Ascending aorta (tissue), 2 donors: Measurements from ENCODE around the gene PID1. TPM values are rescaled to one million over a fixed set of nuclear protein-coding genes. Genes with fewer than 3 reads are reported as not detected.

Experiments
- DNase-seq, 2 donors: peaks; one replicate each; pipeline ENCODE4 v3.0.0-alpha.2; 2019; ENCODE audit warnings: low spot score in 2 of 2
- H3K27ac ChIP-seq, 2 donors: fragments of 200-600 bp; sonication (generic); one replicate each; pipeline ENCODE4 v1.5.1; 2016 to 2017; ENCODE audit warnings: mild to moderate bottlenecking in 1 of 2
- H3K27me3 ChIP-seq: fragments of 200-600 bp; sonication (generic); one replicate; pipeline ENCODE4 v1.5.1; 2017
- H3K36me3 ChIP-seq, 2 donors: fragments of 200-600 bp; sonication (generic); one replicate each; pipeline ENCODE4 v1.5.1; 2016
- H3K4me1 ChIP-seq, 2 donors: fragments of 200-600 bp; sonication (generic); one replicate each; pipeline ENCODE4 v1.5.1; 2016 to 2017; ENCODE audit warnings: mild to moderate bottlenecking in 1 of 2
- H3K4me3 ChIP-seq, 2 donors: fragments of 200-600 bp; sonication (generic); one replicate each; pipeline ENCODE4 v1.5.1; 2016 to 2017; ENCODE audit warnings: mild to moderate bottlenecking in 1 of 2
- H3K9me3 ChIP-seq, 2 donors: fragments of 200-600 bp; sonication (generic); one replicate each; pipeline ENCODE4 v1.5.1; 2016
- CTCF ChIP-seq, 3 experiments: fragments of 200-600 bp in 2 of 3; fragments of 450-650 bp in 1 of 3; sonication (generic) in 2 of 3; IDR thresholded peaks; one replicate each; pipeline ENCODE4 v1.5.1; 2016 to 2019; ENCODE audit warnings: antibody characterized with exemption in 3 of 3, mild to moderate bottlenecking in 1 of 3, moderate library complexity in 1 of 3
- intact Hi-C: fragments of 100-400 bp; cut with DNase I; formaldehyde crosslinking; loops from one replicate; pipeline ENCODE4 v1.15.1; 2023
- total RNA-seq: library from RNA; depleted of rRNA; stranded (reverse); fragments of >200 nt; gene quantifications from one replicate; pipeline ENCODE4 v1.1.0, GENCODE V29; 2016

Gene PID1
- total RNA-seq, 1 donor from 2014 or later: 38.4 TPM

DNA sequence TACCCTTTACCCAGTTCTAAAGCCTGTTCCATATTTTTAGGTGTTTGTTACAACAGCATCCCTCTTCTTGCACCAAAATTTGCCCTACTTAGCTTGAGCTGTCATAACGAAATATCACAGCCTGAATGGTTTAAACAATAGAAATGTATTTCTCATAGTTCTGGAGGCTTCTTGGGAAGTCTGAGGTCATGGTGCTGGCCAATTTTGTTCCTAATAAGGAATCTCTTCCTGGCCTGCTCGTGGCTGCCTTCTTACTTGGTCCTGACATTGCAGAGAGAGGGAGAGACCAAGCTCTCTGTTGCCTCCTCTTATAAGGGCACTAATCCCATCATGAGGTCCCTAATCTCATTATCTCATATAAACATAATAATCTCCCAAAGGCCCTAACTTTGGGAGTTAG is 267.8 kb downstream of the PID1 start:
- H3K27ac ChIP-seq: no peak overlapping the region
- no peaks in the 10 kb centered on the region for H3K36me3 ChIP-seq
- intact Hi-C loops: no loop called here
- H3K4me3 ChIP-seq: no peak overlapping the region
- H3K9me3 ChIP-seq: no peaks in the 10 kb centered on the region
- no peak for DNase-seq
- H3K27me3 ChIP-seq: no peaks in the 10 kb centered on the region
- no peak for TF ChIP-seq CTCF (IDR thresholded peaks at IDR 0.05)
- H3K4me1 ChIP-seq: no peaks in the 10 kb centered on the region

GRCh38 chr2:229001196-229001595 is 269.9 kb downstream of the PID1 start:
- no peak for DNase-seq
- no peaks in the 10 kb centered on the region for H3K27me3 ChIP-seq
- no peaks in the 10 kb centered on the region for H3K4me1 ChIP-seq
- no peak overlapping the region for H3K4me3 ChIP-seq
- no peaks in the 10 kb centered on the region for H3K36me3 ChIP-seq
- intact Hi-C loops: no loop called here
- no peaks in the 10 kb centered on the region for H3K9me3 ChIP-seq
- TF ChIP-seq CTCF (IDR thresholded peaks at IDR 0.05): no peak
- no peak overlapping the region for H3K27ac ChIP-seq

DNA sequence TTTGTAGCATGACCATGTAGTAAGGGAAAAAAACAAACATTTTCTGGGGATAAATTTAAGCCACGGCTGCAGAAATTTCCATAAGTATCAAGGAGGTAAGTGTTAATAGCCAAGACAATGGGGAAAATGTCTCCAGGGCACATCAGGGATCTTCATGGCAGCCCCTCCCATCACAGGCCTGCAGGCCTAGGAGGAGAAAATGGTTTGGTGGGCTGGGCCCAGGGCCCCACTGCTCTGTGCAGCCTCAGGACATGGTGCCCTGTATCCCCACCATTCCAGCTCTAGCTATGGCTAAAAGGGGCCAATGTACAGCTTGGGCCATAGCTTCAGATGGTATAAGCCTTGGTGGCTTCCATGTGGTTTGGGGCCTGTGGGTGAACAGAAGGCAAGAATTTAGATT is 271.8 kb downstream of the PID1 start:
- Histone ChIP-seq H3K36me3 (no peaks in the 10 kb centered on the region), H3K27me3 (no peaks in the 10 kb centered on the region), H3K27ac (no peak overlapping the region), H3K4me1 (no peaks in the 10 kb centered on the region), H3K9me3 (no peaks in the 10 kb centered on the region), H3K4me3 (no peak overlapping the region)
- no peak for TF ChIP-seq CTCF (IDR thresholded peaks at IDR 0.05)
- intact Hi-C loops: no loop called here
- no peak for DNase-seq

GRCh38 chr2:228988786-228989185 is 282.3 kb downstream of the PID1 start:
- no peaks in the 10 kb centered on the region for H3K9me3 ChIP-seq
- intact Hi-C loops: no loop called here
- H3K36me3 ChIP-seq: no peaks in the 10 kb centered on the region
- no peaks in the 10 kb centered on the region for H3K4me1 ChIP-seq
- H3K27me3 ChIP-seq: no peaks in the 10 kb centered on the region
- no peak for DNase-seq
- TF ChIP-seq CTCF (IDR thresholded peaks at IDR 0.05): no peak
- no peak overlapping the region for H3K27ac ChIP-seq
- no peak overlapping the region for H3K4me3 ChIP-seq

DNA sequence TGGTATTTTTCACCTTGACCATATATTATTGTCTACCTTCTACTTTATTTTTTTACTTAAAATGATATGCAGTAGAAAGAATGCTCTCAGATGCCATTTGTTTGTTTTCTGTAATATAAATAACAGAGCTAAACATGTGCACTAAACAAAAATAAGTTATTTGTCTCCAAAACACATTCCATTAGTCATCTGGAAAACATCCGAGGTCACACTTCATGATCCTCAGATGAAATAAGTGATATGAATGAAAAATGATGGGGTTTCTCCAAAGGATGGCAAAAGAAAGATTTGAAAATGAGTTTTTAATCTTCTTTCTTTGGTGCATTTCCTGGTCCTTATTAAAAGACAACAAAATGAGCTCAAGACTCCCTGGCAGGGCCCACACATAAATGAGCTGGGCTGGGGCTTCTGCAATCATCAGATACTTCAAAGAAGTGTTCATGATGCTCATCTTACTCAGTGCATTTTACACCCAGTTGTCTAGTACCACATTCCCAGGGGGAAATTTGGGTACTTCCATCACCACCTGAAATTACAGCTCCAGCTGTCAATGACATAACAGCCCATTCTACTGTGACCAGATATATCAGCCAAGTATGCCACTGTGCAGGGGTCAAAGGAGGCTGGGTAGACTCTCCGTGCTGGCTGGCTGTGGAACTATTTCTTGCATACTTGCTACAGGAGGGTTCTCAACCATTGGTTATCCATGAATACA is 283.5 kb downstream of the PID1 start:
- H3K27ac ChIP-seq: no peak overlapping the region
- H3K4me1 ChIP-seq: no peaks in the 10 kb centered on the region
- no peak for TF ChIP-seq CTCF (IDR thresholded peaks at IDR 0.05)
- no peaks in the 10 kb centered on the region for H3K36me3 ChIP-seq
- no peak overlapping the region for H3K4me3 ChIP-seq
- intact Hi-C loops: no loop called here
- H3K9me3 ChIP-seq: no peaks in the 10 kb centered on the region
- H3K27me3 ChIP-seq: no peaks in the 10 kb centered on the region
- no peak for DNase-seq

GRCh38 chr2:228986961-228987360 is 284.1 kb downstream of the PID1 start:
- H3K4me3 ChIP-seq: no peak overlapping the region

More at GRCh38 chr2:228986961-228987360, 284.1 kb downstream of the PID1 start:
- no peak for TF ChIP-seq CTCF (IDR thresholded peaks at IDR 0.05)
- no peaks in the 10 kb centered on the region for H3K9me3 ChIP-seq
- no peak for DNase-seq
- no peaks in the 10 kb centered on the region for H3K4me1 ChIP-seq
- H3K27ac ChIP-seq: no peak overlapping the region
- no peaks in the 10 kb centered on the region for H3K36me3 ChIP-seq
- H3K27me3 ChIP-seq: no peaks in the 10 kb centered on the region
- intact Hi-C loops: no loop called here
